ENCODE data around the gene SETD1A.

The SETD1A gene

GRCh38 chr16:30957456-30958174 is at the start of gene SETD1A:
Gene SETD1A (plus strand): TSS chr16:30957754. CDS start chr16:30958732, 978 bp downstream.
- DNase-seq, result peak; percentile 85 to 93

DNA sequence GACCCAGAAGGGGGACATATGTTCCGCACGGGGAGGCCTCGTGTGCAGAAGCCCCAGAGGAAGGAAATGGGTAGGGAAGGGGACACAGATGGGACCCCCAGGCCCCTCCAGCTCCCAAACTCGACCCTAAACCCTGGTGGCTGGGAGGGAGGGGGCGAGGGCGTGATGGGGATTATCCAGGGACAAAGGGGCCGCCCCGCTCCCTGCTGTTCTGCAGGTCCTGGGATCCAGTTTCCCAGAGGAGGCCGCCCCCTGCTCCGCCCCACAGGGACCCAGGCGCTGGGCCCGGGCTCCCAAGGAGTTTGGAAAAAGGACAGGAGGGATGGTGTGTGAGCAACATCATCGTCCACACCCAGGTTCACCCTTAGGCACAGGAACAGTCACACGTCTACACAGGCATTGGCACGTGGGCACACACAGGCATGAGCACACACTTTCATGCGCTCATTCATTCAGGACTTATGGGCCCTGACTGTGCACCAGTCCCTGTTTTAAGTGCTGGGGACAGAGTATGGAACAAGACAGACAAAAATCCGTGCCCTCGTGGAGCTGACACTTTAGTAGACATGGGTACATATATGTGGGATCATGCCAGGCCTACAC is 47.0 kb upstream of the SETD1A start:
- DNase-seq, result no peak

GRCh38 chr16:30912794-30913412 is 44.7 kb upstream of the SETD1A start:
- DNase-seq, result no peak

DNA sequence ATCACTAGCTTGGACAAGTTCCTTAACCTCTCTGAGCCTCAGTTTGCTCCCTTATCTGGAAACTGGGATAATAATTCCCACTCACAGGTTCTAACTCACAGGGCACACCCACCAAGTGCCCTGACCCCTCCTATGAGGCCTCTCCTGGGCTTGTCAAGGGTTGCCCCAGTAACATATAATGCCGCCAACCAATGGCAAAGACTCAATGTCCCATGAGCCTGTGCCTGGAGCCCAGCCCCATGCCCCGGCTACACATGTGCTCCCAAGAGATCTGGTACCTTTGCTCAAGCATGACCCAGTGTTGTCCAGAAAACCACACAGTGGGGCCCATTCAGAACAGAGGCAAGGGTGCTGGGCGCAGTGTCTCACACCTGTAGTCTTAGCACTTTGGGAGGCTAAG is 42.7 kb upstream of the SETD1A start:
- DNase-seq, result no peak

DNA sequence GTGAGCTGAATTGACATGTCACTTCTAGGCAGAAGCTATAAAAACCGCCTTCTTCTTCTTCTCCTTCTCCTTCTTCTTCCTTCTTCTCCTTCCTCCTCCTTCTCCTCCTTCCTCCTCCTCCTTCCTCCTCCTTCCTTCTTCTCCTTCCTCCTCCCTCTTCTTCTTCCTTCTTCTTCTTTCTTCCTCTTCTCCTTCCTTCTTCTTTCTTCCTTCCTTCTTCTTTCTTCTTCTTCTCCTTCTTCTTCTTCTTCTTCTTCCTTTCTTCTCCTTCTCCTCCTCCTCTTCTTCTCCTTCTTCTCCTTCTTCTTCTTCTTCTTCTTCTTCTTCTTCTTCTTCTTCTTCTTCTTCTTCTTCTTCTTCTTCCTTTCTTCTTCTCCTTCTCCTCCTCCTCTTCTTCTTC is 38.9 kb upstream of the SETD1A start:
- DNase-seq, result no peak

DNA sequence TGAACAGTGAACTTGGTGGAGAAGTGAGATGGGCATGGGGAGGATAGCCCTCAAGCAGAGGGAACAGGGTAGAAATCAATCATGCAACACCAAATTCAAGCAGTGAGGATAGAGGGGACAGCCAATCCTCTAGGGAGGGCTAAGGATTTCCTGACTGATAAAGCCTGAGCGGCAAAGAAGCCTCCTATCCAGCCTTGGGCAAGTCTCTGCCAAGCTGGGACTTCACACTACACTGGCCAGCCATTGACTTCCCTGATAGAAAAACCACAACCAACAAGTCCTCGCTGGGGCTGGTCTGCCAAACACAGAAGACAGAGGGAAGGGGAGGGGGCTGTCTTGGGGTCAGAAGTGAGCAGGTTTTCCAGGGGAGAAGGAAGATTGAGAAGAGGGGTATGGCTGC is 36.7 kb upstream of the SETD1A start:
- no peak for DNase-seq

GRCh38 chr16:30921459-30921747 is 36.2 kb upstream of the SETD1A start:
- DNase-seq, result no peak

- peak; percentile 88 to 94 for DNase-seq
Measured at GRCh38 chr16:30921748-30922419, 35.7 kb upstream of the SETD1A start.

DNA sequence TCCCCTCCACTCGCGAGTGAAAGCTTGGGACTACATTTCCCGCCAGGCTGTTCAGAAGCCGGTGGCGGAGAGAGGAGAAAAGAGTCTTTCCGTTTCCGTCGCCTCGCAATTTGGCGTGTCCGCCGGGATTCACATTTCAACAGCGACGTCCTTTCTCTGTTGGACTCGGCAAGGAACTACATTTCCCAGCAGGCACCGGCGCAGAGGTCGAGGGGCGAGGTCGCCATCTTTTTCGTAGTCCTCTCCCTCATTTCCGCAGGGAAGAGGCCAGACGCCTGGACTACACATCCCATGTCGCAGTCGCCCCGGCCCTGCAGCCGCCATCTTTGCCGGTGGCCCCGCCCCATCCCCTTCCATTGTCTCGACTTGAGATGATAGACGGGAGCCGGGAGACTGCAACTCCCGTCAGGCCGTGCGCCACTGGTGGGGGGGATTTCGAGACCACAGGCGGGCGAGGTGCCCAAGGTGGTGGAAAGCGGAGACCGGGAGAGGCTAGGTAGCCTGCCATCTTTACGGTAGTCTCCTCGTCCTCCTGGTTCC is 35.1 kb upstream of the SETD1A start:
- peak; percentile 97 to 99 for DNase-seq

GRCh38 chr16:30922960-30923535 is 34.5 kb upstream of the SETD1A start:
- DNase-seq, result peak; percentile 98 to 99

GRCh38 chr16:30923554-30924075 is 33.9 kb upstream of the SETD1A start, which contains the start of gene FBXL19:
Gene FBXL19 (plus strand): TSS chr16:30923572. CDS start chr16:30925755, 2,183 bp downstream.
- peak in 1 of 2 experiments; percentile 67 for DNase-seq

- DNase-seq, result peak in 1 of 2 experiments; percentile 52
Measured at GRCh38 chr16:30924076-30924912, 33.3 kb upstream of the SETD1A start.

- DNase-seq, result no peak
Measured at GRCh38 chr16:30924913-30925631, 32.5 kb upstream of the SETD1A start.

- DNase-seq, result no peak
Measured at GRCh38 chr16:30925632-30925987, 31.9 kb upstream of the SETD1A start.

GRCh38 chr16:30925995-30926811 is 31.4 kb upstream of the SETD1A start:
- DNase-seq, result no peak

GRCh38 chr16:30926937-30927788 is 30.4 kb upstream of the SETD1A start:
- DNase-seq, result no peak

- peak in 1 of 2 experiments; percentile 63 for DNase-seq
Measured at GRCh38 chr16:30927789-30928378, 29.7 kb upstream of the SETD1A start.

DNA sequence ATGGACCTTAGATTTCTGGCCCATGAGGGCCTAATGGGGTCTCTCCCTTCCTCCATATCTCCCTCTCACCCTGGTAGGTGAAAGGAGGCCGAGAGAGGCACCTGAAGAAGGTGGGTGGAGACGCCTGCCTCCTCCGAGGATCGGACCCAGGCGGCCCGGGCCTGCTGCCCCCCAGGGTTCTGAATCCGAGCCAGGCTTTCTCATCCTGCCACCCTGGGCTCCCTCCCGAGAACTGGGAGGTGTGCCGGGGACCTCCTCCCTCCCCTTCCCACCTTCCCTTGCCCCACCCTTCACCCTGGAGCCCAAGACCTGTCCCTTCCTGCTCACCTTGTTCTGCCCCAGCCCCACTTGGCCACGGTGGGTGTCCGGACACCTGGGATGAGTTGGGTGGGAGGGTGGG is 29.2 kb upstream of the SETD1A start:
- no peak for DNase-seq

DNA sequence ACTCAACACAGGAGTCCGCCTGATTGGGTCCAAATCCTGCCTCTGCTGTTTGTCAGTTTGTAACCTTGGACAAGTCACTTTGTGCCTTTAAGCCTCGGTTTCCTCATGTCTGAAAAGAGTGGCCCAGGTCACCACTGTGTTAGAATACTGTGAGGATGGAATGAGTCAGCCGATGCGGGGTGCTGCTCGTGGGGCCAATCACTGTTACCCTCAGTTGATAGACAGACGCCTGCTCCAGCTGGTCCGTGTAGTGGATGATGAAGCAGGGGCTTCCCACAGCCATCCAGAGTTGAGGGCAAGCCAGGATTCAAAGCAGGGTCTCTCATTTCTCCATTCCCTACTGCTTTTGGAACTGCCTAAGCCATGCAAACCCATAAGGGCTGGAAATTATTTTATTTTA is 28.4 kb upstream of the SETD1A start:
- DNase-seq, result no peak

All from NCI-H446 (cell line).